OCI-M2 (cell line): Measurements from ENCODE around the gene YPEL2.

Experiments used
- DNase-seq: peaks from one replicate; lab custom pipeline; 2025; ENCODE audit not compliant: unreplicated experiment; lab: John Stamatoyannopoulos, UW

The YPEL2 gene

GRCh38 chr17:59427996-59428395 is 96.5 kb downstream of the YPEL2 start:
- no peak for DNase-seq

DNA sequence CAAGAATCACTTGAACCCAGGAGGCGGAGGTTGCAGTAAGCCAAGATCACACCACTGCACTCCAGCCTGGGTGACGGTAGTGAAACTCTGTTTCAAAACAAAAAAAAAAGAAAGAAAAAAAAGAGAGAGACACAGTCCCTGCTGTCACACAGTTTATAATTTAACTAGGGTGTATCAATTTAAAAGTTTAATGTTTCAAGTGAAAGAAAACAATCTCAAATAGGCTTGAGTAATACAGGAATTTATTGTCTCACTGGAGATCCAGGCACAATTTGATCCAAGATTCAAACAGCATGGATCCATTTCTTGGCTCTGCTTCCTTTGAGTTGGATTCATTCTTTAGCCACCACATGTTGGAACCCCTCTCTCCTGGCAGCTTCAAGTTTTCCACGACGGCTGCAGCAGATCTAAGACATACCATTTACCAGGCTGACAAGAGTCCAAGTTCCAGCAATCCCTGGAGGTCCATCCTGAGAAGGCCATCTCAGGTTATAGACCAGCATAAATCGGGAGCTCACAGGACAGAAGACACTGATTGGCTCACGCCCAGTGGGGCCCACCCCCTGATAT is 97.5 kb downstream of the YPEL2 start:
- no peak for DNase-seq

- DNase-seq, result no peak
These were observed 100.1 kb downstream of the YPEL2 start for GRCh38 chr17:59431601-59432000.

- no peak for DNase-seq
These were observed 101.2 kb downstream of the YPEL2 start for GRCh38 chr17:59432657-59433056.

- DNase-seq, result no peak
These were observed 102.1 kb downstream of the YPEL2 start for GRCh38 chr17:59433586-59433985.

- DNase-seq, result no peak
These were observed 103.0 kb downstream of the YPEL2 start for GRCh38 chr17:59434429-59434828.

DNA sequence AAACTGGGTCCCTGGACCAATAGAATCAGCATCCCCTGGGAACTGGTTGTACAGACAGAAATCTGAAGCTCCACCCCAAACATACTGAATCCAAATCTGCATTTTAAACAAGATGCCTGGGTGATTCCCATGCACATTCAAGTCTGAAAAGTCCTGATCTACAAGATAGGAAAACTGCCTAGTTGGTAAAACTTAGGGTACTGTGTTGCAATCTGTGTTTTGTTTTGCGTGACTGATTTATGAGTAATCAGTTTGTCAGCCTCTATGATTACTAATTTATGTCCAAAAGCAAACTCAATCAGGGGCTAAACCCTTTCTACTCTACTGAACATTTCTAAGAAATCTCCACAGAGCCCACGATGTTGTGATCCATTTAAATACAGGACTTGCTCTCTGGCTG is 103.8 kb downstream of the YPEL2 start:
- no peak for DNase-seq

GRCh38 chr17:59436900-59437299 is 105.4 kb downstream of the YPEL2 start:
- no peak for DNase-seq

- DNase-seq, result no peak
These were observed 106.4 kb downstream of the YPEL2 start for GRCh38 chr17:59437791-59438281.

DNA sequence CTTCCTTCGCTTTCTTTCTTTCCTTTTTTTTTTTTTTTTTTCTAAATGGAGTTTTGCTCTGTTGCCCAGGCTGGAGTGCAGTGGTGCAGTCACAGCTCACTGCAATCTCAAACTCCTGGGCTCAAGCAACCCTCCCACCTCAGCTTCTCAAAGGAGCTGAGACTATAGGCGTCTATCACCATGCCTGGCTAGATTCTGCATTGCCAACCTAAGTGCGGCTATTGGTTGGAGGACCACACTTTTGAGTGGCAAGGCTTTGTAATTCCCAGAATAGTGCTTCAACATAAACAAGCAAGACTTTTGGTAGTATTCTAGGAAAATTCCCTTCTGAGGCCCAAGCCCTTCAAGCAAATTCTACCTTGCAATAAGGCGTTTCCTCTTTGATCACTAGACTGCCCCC is 107.8 kb downstream of the YPEL2 start:
- DNase-seq, result no peak

GRCh38 chr17:59439741-59440211 is 108.3 kb downstream of the YPEL2 start:
- no peak for DNase-seq

- DNase-seq, result peak; percentile 74
These were observed 109.5 kb downstream of the YPEL2 start for GRCh38 chr17:59440757-59441463.

- no peak for DNase-seq
These were observed 110.1 kb downstream of the YPEL2 start for GRCh38 chr17:59441464-59442096.

GRCh38 chr17:59443106-59443505 is 111.7 kb downstream of the YPEL2 start:
- DNase-seq, result no peak
